ENCODE results near the gene DGCR6L.
"Not testable (repeated sequence)": the region's sequence is repeated elsewhere in the genome, so short reads cannot be mapped to it uniquely, and the experiment has no call there.

DGCR6L gene

GRCh38 chr22:20310773-20311172 lies 9.1 kb downstream of the DGCR6L start:
- DNase-seq (ENCODE audit: low read depth in 2 of 2, low spot score in 1 of 2): not testable (repeated sequence)

GRCh38 chr22:20310180-20310579 lies 9.7 kb downstream of the DGCR6L start:
- DNase-seq (ENCODE audit: low read depth in 2 of 2, low spot score in 1 of 2): not testable (repeated sequence)

- not testable (repeated sequence) for DNase-seq (ENCODE audit: low read depth in 2 of 2, low spot score in 1 of 2)
These were observed 10.8 kb downstream of the DGCR6L start for GRCh38 chr22:20308806-20309650.

GRCh38 chr22:20307448-20308447 lies 12.1 kb downstream of the DGCR6L start:
- not testable (repeated sequence) for DNase-seq (ENCODE audit: low read depth in 2 of 2, low spot score in 1 of 2)

GRCh38 chr22:20306646-20307447 lies 13.0 kb downstream of the DGCR6L start:
- not testable (repeated sequence) for DNase-seq (ENCODE audit: low read depth in 2 of 2, low spot score in 1 of 2)

GRCh38 chr22:20305894-20306645 lies 13.8 kb downstream of the DGCR6L start:
- no peak for DNase-seq (ENCODE audit: low read depth in 2 of 2, low spot score in 1 of 2)

GRCh38 chr22:20305230-20305893 lies 14.5 kb downstream of the DGCR6L start:
- not testable (repeated sequence) for DNase-seq (ENCODE audit: low read depth in 2 of 2, low spot score in 1 of 2)

- DNase-seq (ENCODE audit: low read depth in 2 of 2, low spot score in 1 of 2): no peak
These were observed 15.2 kb downstream of the DGCR6L start for GRCh38 chr22:20304646-20305045.

GRCh38 chr22:20303229-20303534 lies 16.7 kb downstream of the DGCR6L start:
- not testable (repeated sequence) for DNase-seq (ENCODE audit: low read depth in 2 of 2, low spot score in 1 of 2)

GRCh38 chr22:20302438-20303228 lies 17.2 kb downstream of the DGCR6L start:
- no peak for DNase-seq (ENCODE audit: low read depth in 2 of 2, low spot score in 1 of 2)

- no peak for DNase-seq (ENCODE audit: low read depth in 2 of 2, low spot score in 1 of 2)
These were observed 20.1 kb downstream of the DGCR6L start for GRCh38 chr22:20299746-20300136.

GRCh38 chr22:20298803-20299745 lies 20.8 kb downstream of the DGCR6L start:
- DNase-seq (ENCODE audit: low read depth in 2 of 2, low spot score in 1 of 2): peak; percentile 60 to 84

GRCh38 chr22:20298110-20298802 lies 21.6 kb downstream of the DGCR6L start:
- no peak for DNase-seq (ENCODE audit: low read depth in 2 of 2, low spot score in 1 of 2)

- DNase-seq (ENCODE audit: low read depth in 2 of 2, low spot score in 1 of 2): no peak
These were observed 22.3 kb downstream of the DGCR6L start for GRCh38 chr22:20297414-20298109.

GRCh38 chr22:20296598-20296997 lies 23.3 kb downstream of the DGCR6L start:
- DNase-seq (ENCODE audit: low read depth in 2 of 2, low spot score in 1 of 2): no peak

- DNase-seq (ENCODE audit: low read depth in 2 of 2, low spot score in 1 of 2): no peak
These were observed 24.4 kb downstream of the DGCR6L start for GRCh38 chr22:20295262-20296064.

Data from stimulated activated CD8-positive, alpha-beta memory T cell treated with anti-CD3 and anti-CD28 coated beads, Interleukin-4, amount 100 ng/mL, for 1 hour (primary cell).